GM19395 (cell line): ENCODE results near the gene AMACR.

ENCODE experiments used
- ATAC-seq: cut with Tn5 transposase; IDR thresholded peaks from one replicate; pipeline ENCODE4 v1.9.1; 2021; ENCODE audit warnings: mild to moderate bottlenecking, moderate library complexity; ENCODE audit not compliant: unreplicated experiment

Gene AMACR

GRCh38 chr5:34008802-34009201 is 952 bp upstream of the AMACR start:
- no peak for ATAC-seq

DNA sequence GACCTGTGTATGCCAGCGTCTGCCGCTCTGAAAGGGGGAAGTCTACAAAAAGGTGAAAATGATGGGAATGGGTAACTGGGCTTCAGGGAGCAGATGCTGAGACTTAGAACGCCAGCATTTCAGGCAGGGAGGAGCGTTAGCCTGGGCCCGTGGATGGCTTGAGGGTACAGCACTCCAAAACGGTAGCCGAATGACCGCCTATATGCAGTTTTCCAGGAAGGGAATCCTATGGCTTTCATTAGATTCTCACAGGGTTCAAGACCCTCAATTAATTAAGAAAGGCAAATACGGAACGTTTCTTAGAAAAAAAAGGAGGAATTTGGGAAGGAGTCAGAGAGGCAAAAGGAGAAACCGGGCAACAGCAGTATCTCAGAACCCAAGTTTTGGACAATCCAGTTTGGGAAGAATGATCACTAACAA is 639 bp downstream of the AMACR start:
- ATAC-seq, result no peak

DNA sequence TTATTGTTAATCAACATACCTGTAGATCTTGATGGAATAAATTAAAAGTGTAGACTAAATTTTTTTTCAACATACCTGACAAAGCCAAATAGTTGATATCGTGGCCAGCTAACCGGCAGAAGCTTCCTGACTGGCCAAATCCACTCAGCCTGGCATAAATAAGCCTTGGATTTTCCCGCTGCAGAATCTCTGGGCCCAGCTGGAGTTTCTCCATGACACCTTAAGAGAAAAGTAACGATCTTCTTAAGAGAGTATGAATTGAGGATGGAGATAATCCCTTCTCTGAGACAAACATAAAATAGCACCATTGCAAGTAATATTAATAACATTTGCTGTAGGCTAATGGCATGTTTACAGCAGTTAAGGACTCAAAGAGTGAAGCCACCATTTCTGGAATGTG is 2.2 kb downstream of the AMACR start:
- ATAC-seq, result no peak

DNA sequence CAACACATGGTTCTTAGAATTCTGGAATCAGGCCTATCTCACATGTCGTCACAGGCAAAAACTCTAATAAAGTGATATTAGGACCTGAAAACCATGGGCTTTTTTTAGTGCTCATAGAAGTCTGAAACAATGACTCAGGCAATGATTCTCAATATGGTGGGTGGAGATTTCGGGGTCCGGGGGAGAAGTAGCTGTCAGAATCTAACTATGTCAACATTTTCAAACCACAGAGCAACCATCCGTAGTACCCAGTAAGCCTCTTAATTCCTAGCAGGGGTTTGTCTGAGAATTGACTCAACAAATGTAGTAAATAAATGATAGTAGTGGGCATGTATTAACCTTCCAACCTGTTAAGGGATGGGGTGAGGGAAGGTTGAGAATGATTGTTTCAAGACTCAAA is 2.6 kb downstream of the AMACR start:
- no peak for ATAC-seq

DNA sequence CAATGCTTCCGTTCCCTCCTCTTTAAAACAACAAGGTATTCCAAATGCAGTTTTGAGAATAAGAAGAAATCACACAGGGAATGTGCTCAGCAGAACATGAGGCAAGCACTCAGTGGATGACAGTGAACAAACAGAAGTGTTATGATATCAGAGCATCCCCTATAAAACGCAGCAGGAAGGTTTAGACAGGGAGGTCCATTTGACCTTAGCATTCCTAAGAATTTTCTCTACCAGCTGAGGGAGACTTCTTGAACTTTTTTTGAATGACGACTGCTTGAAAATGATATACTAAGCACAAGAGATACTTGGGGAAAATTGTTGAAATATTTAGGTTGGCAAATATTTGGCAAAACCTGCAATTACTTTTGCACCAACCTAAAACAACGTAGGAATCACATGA is 3.9 kb downstream of the AMACR start:
- ATAC-seq, result no peak

DNA sequence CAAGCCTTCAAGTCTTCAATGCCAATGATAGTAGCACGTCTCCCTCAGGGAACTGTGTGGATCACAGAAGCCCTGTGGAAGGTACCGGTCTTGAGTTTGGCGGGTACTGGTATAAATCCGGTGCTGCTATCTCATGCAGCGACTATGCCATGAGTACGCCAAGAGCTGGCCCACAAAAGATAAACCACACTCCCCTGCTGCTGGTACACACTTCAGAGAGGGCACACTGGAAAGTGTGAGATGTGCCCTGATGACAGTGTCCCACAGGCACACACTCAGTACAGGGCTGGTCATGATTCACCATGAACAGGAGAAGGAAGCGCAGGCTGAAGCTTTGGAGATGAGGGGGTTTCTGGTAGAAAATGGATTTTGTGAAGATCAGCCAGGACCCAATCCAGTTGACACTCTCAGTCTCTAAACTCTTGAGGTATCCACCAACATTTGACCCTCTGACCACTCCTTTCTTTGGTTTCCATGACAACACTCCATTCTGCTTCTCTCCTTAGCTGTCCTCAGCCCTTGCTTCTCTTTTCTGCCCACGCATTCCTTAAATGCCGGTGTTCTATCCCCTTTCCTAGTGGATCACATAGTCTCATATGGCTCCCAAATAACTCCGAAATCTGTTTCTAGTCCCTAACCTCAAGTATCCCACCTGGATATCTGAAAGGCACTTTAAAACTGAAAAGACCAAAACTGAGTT is 5.1 kb downstream of the AMACR start:
- no peak for ATAC-seq

GRCh38 chr5:34001241-34001841 is 6.5 kb downstream of the AMACR start:
- no peak for ATAC-seq

DNA sequence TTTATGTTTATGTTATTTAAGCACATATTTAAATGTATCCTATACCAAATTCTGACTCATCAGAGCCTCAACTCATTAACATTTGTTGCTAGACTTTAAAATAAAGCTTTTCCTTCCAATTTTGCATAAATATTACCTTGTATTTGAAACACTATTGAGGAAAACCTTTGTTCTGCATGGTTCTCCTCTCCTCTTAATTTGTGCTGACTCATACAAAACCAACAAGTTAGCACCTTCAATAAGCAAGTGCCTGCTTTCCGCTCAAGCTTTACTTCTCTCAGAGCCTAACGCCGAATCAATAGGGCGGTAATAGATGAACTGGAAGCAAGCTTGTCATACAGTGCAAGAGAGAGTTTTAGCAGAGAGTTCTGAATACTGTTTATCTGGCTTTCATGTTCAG is 7.9 kb downstream of the AMACR start:
- no peak for ATAC-seq

DNA sequence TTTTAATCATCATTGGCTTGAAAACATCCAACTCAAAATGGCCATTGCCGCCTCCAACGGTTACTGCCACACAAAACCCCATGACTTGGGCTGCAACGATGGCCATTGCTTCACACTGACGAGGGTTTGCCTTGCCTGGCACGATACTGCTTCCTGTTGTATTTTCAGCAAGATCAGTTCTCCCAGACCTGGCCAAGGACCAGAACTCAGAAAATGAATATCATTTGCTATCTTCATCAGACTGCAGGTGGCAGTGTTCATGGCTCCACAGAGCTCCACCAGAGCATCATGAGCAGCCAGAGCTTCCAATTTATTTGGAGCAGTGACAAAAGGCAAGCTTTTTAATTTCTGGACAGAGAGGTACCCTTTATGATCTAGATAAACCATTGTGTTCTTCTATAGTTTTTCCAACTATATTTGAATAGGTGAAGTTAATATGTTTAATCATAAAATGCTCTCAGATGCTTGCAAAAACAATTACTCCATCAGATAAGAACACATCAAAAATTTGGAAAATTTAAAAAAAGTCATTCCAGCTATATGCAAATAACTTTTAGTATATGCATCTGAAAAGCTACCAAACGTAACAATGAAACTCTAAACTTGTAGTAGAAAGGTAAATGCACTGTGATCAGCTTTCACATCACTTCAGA is 10.4 kb downstream of the AMACR start:
- ATAC-seq, result peak; percentile 74

- ATAC-seq, result no peak
Measured at GRCh38 chr5:33995865-33996264, 12.0 kb downstream of the AMACR start.

GRCh38 chr5:33994845-33995244 is 13.0 kb downstream of the AMACR start:
- no peak for ATAC-seq

DNA sequence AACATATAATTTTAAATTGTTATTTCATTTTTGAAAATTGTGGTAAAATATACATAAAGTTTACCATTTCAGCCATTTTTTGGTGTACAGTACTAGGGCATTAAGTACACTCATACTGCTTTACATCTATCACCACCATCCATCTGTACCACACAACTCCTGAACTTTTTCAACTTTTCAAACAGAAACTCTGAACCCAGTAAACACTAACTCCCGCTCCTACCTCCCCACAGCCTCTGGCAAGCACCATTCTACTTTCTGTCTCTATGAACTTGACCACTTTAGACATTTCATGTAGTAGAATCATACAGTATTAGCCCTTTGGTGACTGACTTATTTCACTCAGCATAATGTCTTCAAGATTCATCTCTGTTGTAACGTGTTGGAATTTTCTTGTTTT is 15.0 kb downstream of the AMACR start:
- ATAC-seq, result no peak

DNA sequence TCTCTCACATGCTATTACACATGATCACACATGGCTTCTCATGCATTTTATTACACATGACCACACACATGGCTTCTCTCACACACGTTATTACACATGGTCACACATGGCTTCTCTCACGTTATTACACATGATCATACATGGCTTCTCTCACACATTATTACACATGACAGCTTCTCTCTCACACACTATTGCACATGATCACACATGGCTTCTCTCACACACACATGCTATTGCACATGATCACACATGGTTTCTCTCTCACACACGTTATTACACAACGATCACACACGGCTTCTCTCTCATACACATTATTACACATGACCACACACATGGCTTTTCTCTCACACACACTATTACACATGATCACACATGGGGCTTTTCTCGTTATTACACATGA is 22.4 kb downstream of the AMACR start:
- no peak for ATAC-seq

- ATAC-seq, result no peak
Measured at GRCh38 chr5:33984671-33985124, 23.2 kb downstream of the AMACR start, which contains the start of gene SLC45A2. TSS of gene SLC45A2 (minus strand) at chr5:33984693. CDS start at chr5:33984583, 110 bp downstream.

DNA sequence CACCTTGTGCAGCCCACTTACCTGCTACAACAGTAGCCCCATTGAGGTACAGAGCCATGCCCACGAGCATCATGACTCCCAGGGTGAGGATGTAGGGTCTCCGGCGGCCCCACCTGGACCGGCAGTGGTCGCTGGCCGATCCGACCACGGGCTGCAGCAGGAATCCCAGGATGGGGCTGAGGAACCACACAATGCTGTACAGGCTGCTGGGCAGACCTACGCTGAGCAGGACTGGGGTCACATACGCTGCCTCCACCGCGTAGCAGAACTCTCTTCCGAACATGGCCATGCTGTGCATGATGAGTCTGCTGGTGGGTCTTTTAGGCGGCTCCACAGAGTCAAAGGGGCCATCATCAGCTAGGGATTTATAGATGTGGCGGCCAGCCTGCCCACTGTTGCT is 23.7 kb downstream of the AMACR start:
- ATAC-seq, result no peak

- no peak for ATAC-seq
Measured at GRCh38 chr5:33981408-33982162, 26.3 kb downstream of the AMACR start.

DNA sequence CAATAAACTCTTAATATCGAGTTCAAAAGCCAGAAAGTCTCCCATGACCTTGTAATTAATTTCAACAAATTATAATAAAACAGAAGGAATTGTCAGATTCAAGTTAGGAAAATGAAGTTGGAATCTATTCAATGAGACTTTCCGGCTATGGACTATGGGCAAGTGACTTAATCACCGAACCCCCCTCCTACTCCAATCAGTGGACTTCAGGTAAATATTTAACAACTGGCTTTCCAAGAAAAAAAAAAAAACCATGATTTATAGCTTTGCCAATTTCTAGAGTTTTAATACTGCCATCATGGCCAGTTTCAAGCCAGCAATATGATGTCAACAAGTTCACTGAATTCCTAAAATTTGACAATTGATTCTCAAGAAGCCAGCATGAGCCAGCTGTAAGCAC is 27.8 kb downstream of the AMACR start:
- no peak for ATAC-seq

DNA sequence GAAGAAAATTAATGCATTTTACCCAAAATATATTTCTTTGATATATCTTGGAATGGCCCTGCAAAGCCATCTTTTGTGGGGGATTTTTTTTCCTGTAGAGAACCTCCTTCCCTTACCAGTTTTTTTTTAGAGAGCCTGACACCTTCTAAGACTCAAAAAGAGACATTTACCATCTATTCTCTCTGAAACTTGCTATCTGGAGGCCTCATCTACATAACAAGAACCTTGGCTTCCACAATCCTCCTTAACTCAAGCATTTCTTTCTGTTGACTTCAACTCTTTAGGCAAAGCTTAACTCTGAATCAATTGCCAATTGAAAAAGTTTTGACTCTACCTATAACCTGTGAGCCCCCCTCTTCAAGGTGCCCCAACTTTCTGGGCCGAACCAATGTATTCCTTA is 29.5 kb downstream of the AMACR start:
- ATAC-seq, result no peak

- no peak for ATAC-seq
Measured at GRCh38 chr5:33976307-33976706, 31.5 kb downstream of the AMACR start.

- no peak for ATAC-seq
Measured at GRCh38 chr5:33975852-33976251, 32.0 kb downstream of the AMACR start.

GRCh38 chr5:33973271-33973670 is 34.6 kb downstream of the AMACR start:
- ATAC-seq, result peak; percentile 63
